ENCODE measurements around the gene BFAR. TPM values are rescaled to one million over a fixed set of nuclear protein-coding genes. Genes with fewer than 3 reads are reported as not detected.

Gene BFAR
- total and polyA plus RNA-seq, 3 donors from 2014 or later, result 41.7 to 63.4 (median 49.2) TPM

GRCh38 chr16:14602443-14602963, 30.2 kb upstream of the BFAR start:
- Histone ChIP-seq H3K27ac (no peak overlapping the region), H3K27me3 (no peaks in the 10 kb centered on the region), H3K4me3 (no peak overlapping the region), H3K9me3 (no peaks in the 10 kb centered on the region), H3K4me1 (no peaks in the 10 kb centered on the region), H3K36me3 (ENCODE audit: low read depth, missing control alignments) (no peaks in the 10 kb centered on the region)
- TF ChIP-seq POLR2A (IDR thresholded peaks at IDR 0.05), result no peak
- 83% methylated on average over 6 of the region's 6 CpGs for WGBS, 2 donors
- DNase-seq, result no peak
- intact Hi-C loops (cut with DNase I; ENCODE audit: low total_unique reads), result no loop called here

- no peaks in the 10 kb centered on the region for H3K9me3 ChIP-seq
- no peaks in the 10 kb centered on the region for H3K36me3 ChIP-seq (ENCODE audit: low read depth, missing control alignments)
- H3K27ac ChIP-seq, result no peak overlapping the region
- DNase-seq, result no peak
- intact Hi-C loops (cut with DNase I; ENCODE audit: low total_unique reads), result no loop called here
- H3K4me3 ChIP-seq, result no peak overlapping the region
- H3K4me1 ChIP-seq, result no peaks in the 10 kb centered on the region
- no peaks in the 10 kb centered on the region for H3K27me3 ChIP-seq
- 80 to 96% methylated on average over 6 of the region's 6 CpGs for WGBS, 2 donors
- TF ChIP-seq POLR2A (IDR thresholded peaks at IDR 0.05) (no peak), CTCF (IDR thresholded peaks at IDR 0.05) (no peak)
These were observed 26.6 kb upstream of the BFAR start for GRCh38 chr16:14606102-14606501.

- H3K4me1 ChIP-seq, result no peaks in the 10 kb centered on the region
- H3K4me3 ChIP-seq, result no peak overlapping the region
- intact Hi-C loops (cut with DNase I; ENCODE audit: low total_unique reads), result no loop called here
- 76 to 91% methylated on average over 4 of the region's 4 CpGs for WGBS, 2 donors
- H3K9me3 ChIP-seq, result no peaks in the 10 kb centered on the region
- H3K27ac ChIP-seq, result no peak overlapping the region
- TF ChIP-seq CTCF (IDR thresholded peaks at IDR 0.05), result no peak
- no peak for TF ChIP-seq POLR2A (IDR thresholded peaks at IDR 0.05)
- DNase-seq, result no peak
- no peaks in the 10 kb centered on the region for H3K36me3 ChIP-seq (ENCODE audit: low read depth, missing control alignments)
- H3K27me3 ChIP-seq, result no peaks in the 10 kb centered on the region
These were observed 24.6 kb upstream of the BFAR start for GRCh38 chr16:14608111-14608566.

GRCh38 chr16:14608604-14609003, 24.1 kb upstream of the BFAR start:
- Histone ChIP-seq H3K27me3 (no peaks in the 10 kb centered on the region), H3K4me3 (no peak overlapping the region), H3K36me3 (ENCODE audit: low read depth, missing control alignments) (no peaks in the 10 kb centered on the region), H3K9me3 (no peaks in the 10 kb centered on the region), H3K27ac (no peak overlapping the region), H3K4me1 (no peaks in the 10 kb centered on the region)
- intact Hi-C loops (cut with DNase I; ENCODE audit: low total_unique reads), result no loop called here
- TF ChIP-seq CTCF (IDR thresholded peaks at IDR 0.05), result no peak
- no peak for TF ChIP-seq POLR2A (IDR thresholded peaks at IDR 0.05)
- WGBS, 2 donors, result 47 to 64% methylated on average over 6 of the region's 6 CpGs
- DNase-seq, result peak; percentile 24

- intact Hi-C loops (cut with DNase I; ENCODE audit: low total_unique reads), result no loop called here
- H3K36me3 ChIP-seq (ENCODE audit: low read depth, missing control alignments), result no peaks in the 10 kb centered on the region
- no peak for TF ChIP-seq POLR2A (IDR thresholded peaks at IDR 0.05)
- no peak for TF ChIP-seq CTCF (IDR thresholded peaks at IDR 0.05)
These were observed 23.0 kb upstream of the BFAR start for GRCh38 chr16:14609716-14610115.

More at GRCh38 chr16:14609716-14610115, 23.0 kb upstream of the BFAR start:
- Histone ChIP-seq H3K27ac (no peak overlapping the region), H3K4me3 (no peak overlapping the region), H3K27me3 (no peaks in the 10 kb centered on the region), H3K9me3 (no peaks in the 10 kb centered on the region), H3K4me1 (no peaks in the 10 kb centered on the region)
- DNase-seq, result no peak
- WGBS, 2 donors, result 86 to 93% methylated on average over 6 of the region's 6 CpGs
